Anterior cingulate cortex (tissue), 58 donors: Measurements from ENCODE around the gene OR10G8.
A peak's percentile ranks its signal among the peaks of the same experiment; 100 is the strongest.
"Not testable (repeated sequence)": the region's sequence is repeated elsewhere in the genome, so short reads cannot be mapped to it uniquely, and the experiment has no call there.

Experiments used
- DNase-seq, 58 donors: peaks; one replicate each; lab custom pipeline; 2025; lab: John Stamatoyannopoulos, UW

Gene OR10G8

GRCh38 chr11:124026498-124026897 lies at the start of gene OR10G8:
Gene OR10G8 (plus strand): TSS chr11:124026798. CDS start chr11:124029623, 2,825 bp downstream.
- DNase-seq = no peak

- no peak for DNase-seq
Measured at GRCh38 chr11:123977731-123978347, 48.8 kb upstream of the OR10G8 start, which contains the start of gene OR10S1. Gene OR10S1 (minus strand): TSS chr11:123977781. CDS start chr11:123977664, 117 bp downstream.

GRCh38 chr11:123979311-123979710 lies 47.3 kb upstream of the OR10G8 start:
- DNase-seq = no peak

- DNase-seq = no peak
Measured at GRCh38 chr11:123995119-123995518, 31.5 kb upstream of the OR10G8 start, which contains the start of gene OR10G6. Gene OR10G6 (minus strand): TSS chr11:123995161. CDS start chr11:123995161, 0 bp downstream.

- no peak for DNase-seq
Measured at GRCh38 chr11:124012697-124013096, 13.9 kb upstream of the OR10G8 start, which contains the start of gene OR10G4. Gene OR10G4 (plus strand): TSS chr11:124012997. CDS start chr11:124015575, 2,578 bp downstream.

- not testable (repeated sequence) for DNase-seq
Measured at GRCh38 chr11:124015837-124016236, 10.8 kb upstream of the OR10G8 start.

GRCh38 chr11:124036666-124037065 lies 10.1 kb downstream of the OR10G8 start:
- DNase-seq = no peak

- DNase-seq = no peak
Measured at GRCh38 chr11:124039557-124039956, 13.0 kb downstream of the OR10G8 start.

GRCh38 chr11:124041254-124041653 lies 14.7 kb downstream of the OR10G8 start, which contains the start of gene OR10G7:
Gene OR10G7 (minus strand): TSS chr11:124041325. CDS start chr11:124039001, 2,324 bp downstream.
- no peak for DNase-seq

GRCh38 chr11:124043420-124043819 lies 16.8 kb downstream of the OR10G8 start:
- no peak for DNase-seq

GRCh38 chr11:124050748-124051147 lies 24.1 kb downstream of the OR10G8 start:
- no peak for DNase-seq

GRCh38 chr11:124052966-124053365 lies 26.4 kb downstream of the OR10G8 start:
- DNase-seq = no peak

GRCh38 chr11:124068601-124069110 lies 42.1 kb downstream of the OR10G8 start:
- no peak for DNase-seq

- DNase-seq = peak in 24 of 58 donors; percentile 7 to 61 (median 28)
Measured at GRCh38 chr11:124069429-124070401, 43.1 kb downstream of the OR10G8 start.

- DNase-seq = peak in 48 of 58 donors; percentile 13 to 80 (median 48)
Measured at GRCh38 chr11:124070915-124071622, 44.5 kb downstream of the OR10G8 start.

- no peak for DNase-seq
Measured at GRCh38 chr11:124071623-124071948, 45.0 kb downstream of the OR10G8 start.

- DNase-seq = no peak
Measured at GRCh38 chr11:124072147-124072546, 45.5 kb downstream of the OR10G8 start.

- no peak for DNase-seq
Measured at GRCh38 chr11:124074554-124074953, 48.0 kb downstream of the OR10G8 start.

- no peak for DNase-seq
Measured at GRCh38 chr11:124075492-124075840, 48.9 kb downstream of the OR10G8 start.
